AG10803 (cell line): ENCODE results near the gene SH3RF1.
A peak's percentile ranks its signal among the peaks of the same experiment; 100 is the strongest.

ENCODE experiments used
- DNase-seq: peaks from one replicate; pipeline ENCODE4 v3.0.0; 2010; ENCODE audit warnings: low read depth
- H3K4me3 ChIP-seq: 2 replicates; pipeline ENCODE4 v1.5.1; 2011; ENCODE audit warnings: mild to moderate bottlenecking, low read length, control low read depth
- TF ChIP-seq, protein P1 (sequence below): conservative IDR thresholded peaks from 2 replicates; pipeline ENCODE4 v1.5.1; 2011; ENCODE audit warnings: mild to moderate bottlenecking, low read length, control low read depth, inconsistent platforms

SH3RF1 gene

GRCh38 chr4:169266661-169267060 lies 4.1 kb downstream of the SH3RF1 start:
- H3K4me3 ChIP-seq = peak overlapping the region; percentile 34
- peak; percentile 36 for DNase-seq
- TF ChIP-seq, protein P1, sequence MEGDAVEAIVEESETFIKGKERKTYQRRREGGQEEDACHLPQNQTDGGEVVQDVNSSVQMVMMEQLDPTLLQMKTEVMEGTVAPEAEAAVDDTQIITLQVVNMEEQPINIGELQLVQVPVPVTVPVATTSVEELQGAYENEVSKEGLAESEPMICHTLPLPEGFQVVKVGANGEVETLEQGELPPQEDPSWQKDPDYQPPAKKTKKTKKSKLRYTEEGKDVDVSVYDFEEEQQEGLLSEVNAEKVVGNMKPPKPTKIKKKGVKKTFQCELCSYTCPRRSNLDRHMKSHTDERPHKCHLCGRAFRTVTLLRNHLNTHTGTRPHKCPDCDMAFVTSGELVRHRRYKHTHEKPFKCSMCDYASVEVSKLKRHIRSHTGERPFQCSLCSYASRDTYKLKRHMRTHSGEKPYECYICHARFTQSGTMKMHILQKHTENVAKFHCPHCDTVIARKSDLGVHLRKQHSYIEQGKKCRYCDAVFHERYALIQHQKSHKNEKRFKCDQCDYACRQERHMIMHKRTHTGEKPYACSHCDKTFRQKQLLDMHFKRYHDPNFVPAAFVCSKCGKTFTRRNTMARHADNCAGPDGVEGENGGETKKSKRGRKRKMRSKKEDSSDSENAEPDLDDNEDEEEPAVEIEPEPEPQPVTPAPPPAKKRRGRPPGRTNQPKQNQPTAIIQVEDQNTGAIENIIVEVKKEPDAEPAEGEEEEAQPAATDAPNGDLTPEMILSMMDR = no peak

GRCh38 chr4:169266081-169266480 lies 4.7 kb downstream of the SH3RF1 start:
- H3K4me3 ChIP-seq = no peak overlapping the region; the same call in 1 of the 2 replicates
- no peak for DNase-seq
- TF ChIP-seq, protein P1 = no peak

DNA sequence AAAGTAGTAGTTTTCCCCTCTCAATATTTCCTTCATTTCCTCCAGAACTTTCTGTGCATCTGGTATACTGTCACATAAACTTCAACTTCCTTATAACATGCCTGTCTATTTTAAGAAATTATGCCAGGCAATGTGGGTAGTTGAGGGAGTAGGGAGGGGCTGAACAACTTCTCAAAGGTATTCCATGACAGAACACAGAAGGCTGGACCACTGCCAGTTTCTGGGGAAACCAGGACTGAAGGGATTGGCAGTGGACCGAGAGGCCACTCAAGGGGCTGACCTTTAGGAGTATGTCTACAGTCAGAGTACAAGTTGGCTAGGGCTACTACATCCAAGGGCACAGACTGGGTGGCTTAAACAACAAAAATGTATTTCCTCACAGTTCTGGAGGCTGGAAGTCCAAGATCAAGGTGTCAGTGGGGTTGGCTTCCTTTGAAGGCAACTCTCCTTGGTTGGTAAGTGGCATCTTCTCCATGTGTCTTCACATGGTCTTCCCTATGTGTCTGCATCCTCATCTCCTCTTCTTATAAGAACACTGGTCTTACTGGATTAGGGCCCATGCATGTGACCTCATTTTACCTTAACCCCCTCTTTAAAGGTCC lies 6.9 kb downstream of the SH3RF1 start:
- no peak overlapping the region for H3K4me3 ChIP-seq
- TF ChIP-seq, protein P1 = no peak
- DNase-seq = no peak

GRCh38 chr4:169260217-169260866 lies 10.4 kb downstream of the SH3RF1 start:
- TF ChIP-seq, protein P1 = no peak
- H3K4me3 ChIP-seq = no peak overlapping the region
- no peak for DNase-seq

GRCh38 chr4:169259271-169259670 lies 11.5 kb downstream of the SH3RF1 start:
- DNase-seq = no peak
- no peak overlapping the region for H3K4me3 ChIP-seq
- TF ChIP-seq, protein P1 = no peak

GRCh38 chr4:169258141-169258540 lies 12.6 kb downstream of the SH3RF1 start:
- no peak overlapping the region for H3K4me3 ChIP-seq
- TF ChIP-seq, protein P1 = no peak
- DNase-seq = no peak
